NOMO-1 (cell line): ENCODE data around the gene MYL4.
"Not testable (repeated sequence)": the region's sequence is repeated elsewhere in the genome, so short reads cannot be mapped to it uniquely, and the experiment has no call there.

Source experiments
- DNase-seq, 2 experiments: peaks; one replicate each; lab custom pipeline; 2025; ENCODE audit not compliant: unreplicated experiment in 2 of 2; lab: John Stamatoyannopoulos, UW

The MYL4 gene

GRCh38 chr17:47269561-47270280 lies 60.6 kb downstream of the MYL4 start:
- DNase-seq = not testable (repeated sequence)

- no peak for DNase-seq
Observed at GRCh38 chr17:47270946-47271705, 62.0 kb downstream of the MYL4 start.

- DNase-seq = no peak
Observed at GRCh38 chr17:47272491-47272890, 63.3 kb downstream of the MYL4 start.

- no peak for DNase-seq
Observed at GRCh38 chr17:47273245-47273644, 64.1 kb downstream of the MYL4 start.
